Measurements from ENCODE around the gene VSIG10L2. TPM values are rescaled to one million over a fixed set of nuclear protein-coding genes. Genes with fewer than 3 reads are reported as not detected.

The VSIG10L2 gene
- total RNA-seq, 2 donors from 2014 or later, result not detected

DNA sequence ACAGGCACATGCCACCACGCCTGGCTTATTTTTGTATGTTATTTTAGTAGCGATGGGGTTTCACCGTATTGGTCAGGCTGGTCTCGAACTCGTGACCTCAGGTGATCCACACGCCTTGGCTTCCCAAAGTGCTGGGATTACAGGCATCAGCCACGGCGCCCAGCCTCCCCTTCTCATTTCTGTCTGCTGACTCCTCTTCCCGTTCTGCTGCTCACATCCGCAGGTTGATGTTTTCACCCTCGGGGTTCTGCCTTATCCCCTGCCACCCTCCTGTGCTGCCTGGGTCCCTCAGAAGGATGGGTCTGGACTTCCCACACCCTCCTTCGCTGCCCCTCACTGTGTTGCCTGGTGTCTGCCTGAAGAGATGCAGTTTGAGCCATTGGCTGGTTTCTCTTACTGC lies 19.2 kb upstream of the VSIG10L2 start:
- ATAC-seq (no peak), DNase-seq (no peak)
- no peak overlapping the region for H3K27ac ChIP-seq
- H3K36me3 ChIP-seq (replicated peaks in 1 of 2; ENCODE audit: insufficient read depth in 1 of 2, low read depth in 2 of 2), result no peaks in the 10 kb centered on the region
- H3K27me3 ChIP-seq, result peaks cover 0 to 8% of the 10 kb centered on the region in 2 donors
- intact Hi-C loops (cut with DNase I), result loop anchor here (10.0 kb wide), 1 partner anchor 118 kb away; no protein-coding TSS in a partner anchor
- peaks cover 12% of the 10 kb centered on the region for H3K4me1 ChIP-seq
- WGBS, 2 donors, result 79 to 84% methylated on average over 12 of the region's 12 CpGs
- no peak overlapping the region for H3K4me3 ChIP-seq
- H3K9me3 ChIP-seq, result no peaks in the 10 kb centered on the region
- no peak for TF ChIP-seq POLR2A (IDR thresholded peaks at IDR 0.05)
- TF ChIP-seq, protein P1, sequence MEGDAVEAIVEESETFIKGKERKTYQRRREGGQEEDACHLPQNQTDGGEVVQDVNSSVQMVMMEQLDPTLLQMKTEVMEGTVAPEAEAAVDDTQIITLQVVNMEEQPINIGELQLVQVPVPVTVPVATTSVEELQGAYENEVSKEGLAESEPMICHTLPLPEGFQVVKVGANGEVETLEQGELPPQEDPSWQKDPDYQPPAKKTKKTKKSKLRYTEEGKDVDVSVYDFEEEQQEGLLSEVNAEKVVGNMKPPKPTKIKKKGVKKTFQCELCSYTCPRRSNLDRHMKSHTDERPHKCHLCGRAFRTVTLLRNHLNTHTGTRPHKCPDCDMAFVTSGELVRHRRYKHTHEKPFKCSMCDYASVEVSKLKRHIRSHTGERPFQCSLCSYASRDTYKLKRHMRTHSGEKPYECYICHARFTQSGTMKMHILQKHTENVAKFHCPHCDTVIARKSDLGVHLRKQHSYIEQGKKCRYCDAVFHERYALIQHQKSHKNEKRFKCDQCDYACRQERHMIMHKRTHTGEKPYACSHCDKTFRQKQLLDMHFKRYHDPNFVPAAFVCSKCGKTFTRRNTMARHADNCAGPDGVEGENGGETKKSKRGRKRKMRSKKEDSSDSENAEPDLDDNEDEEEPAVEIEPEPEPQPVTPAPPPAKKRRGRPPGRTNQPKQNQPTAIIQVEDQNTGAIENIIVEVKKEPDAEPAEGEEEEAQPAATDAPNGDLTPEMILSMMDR (IDR thresholded peaks at IDR 0.05), result no peak

DNA sequence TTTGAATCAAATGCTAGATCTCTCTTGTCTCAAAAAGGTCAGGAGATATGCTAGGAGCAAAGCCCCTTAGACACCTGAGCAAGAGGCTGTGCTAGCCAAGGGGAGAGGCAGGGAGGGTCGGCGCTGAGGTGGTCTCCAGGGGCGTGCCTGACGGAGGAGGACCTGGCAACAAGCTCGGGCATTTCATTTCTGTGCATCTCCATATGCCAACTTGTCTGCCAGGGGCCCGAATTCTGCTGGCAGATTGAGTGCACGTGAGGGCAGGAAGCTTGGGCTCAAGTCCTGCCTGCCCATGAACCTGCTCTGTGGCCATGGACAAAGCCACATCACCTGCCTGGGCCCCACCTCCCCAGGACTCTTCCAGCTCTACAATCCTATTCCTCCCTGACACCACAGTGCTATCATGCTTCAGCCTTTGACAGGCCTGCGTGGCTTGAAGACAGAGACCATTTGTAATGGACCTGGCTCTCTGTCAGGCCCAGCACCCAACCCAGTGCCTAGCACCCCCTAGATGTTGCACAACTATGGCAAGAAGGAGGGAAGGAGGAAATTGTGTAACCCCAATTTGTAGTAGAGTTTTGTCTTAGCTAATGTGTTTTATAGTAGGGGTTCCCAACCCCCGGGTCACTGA lies 16.3 kb upstream of the VSIG10L2 start:
- no peak overlapping the region for H3K4me3 ChIP-seq
- H3K36me3 ChIP-seq (replicated peaks in 1 of 2; ENCODE audit: insufficient read depth in 1 of 2, low read depth in 2 of 2), result no peaks in the 10 kb centered on the region
- no peak for DNase-seq
- H3K4me1 ChIP-seq, result peaks cover 16% of the 10 kb centered on the region
- no peak for ATAC-seq
- H3K9me3 ChIP-seq, result no peaks in the 10 kb centered on the region
- TF ChIP-seq, protein P1 (IDR thresholded peaks at IDR 0.05), result no peak
- no peak for TF ChIP-seq POLR2A (IDR thresholded peaks at IDR 0.05)
- peaks cover 0 to 8% of the 10 kb centered on the region in 2 donors for H3K27me3 ChIP-seq
- no peak overlapping the region for H3K27ac ChIP-seq
- intact Hi-C loops (cut with DNase I), result loop anchor here (10.0 kb wide), 1 partner anchor 115 kb away; no protein-coding TSS in a partner anchor
- WGBS, 2 donors, result 56 to 67% methylated on average over 5 to 9 of the region's 9 CpGs

DNA sequence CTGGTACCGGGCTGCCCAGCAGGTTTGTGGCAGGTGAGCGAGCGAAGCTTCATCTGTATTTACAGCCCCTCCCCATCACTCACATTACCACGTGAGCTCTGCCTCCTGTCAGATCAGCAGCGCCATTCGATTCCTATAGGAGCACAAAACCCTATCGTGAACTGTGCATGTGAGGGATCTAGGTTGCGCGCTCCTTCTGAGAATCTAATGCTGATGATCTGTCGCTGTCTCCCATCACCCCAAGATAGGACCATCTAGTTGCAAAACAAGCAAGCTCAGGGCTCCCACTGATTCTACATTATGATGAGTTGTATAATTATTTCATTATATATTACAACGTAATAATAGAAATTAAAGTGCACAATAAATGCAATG lies 15.8 kb upstream of the VSIG10L2 start:
- ATAC-seq, result no peak

DNA sequence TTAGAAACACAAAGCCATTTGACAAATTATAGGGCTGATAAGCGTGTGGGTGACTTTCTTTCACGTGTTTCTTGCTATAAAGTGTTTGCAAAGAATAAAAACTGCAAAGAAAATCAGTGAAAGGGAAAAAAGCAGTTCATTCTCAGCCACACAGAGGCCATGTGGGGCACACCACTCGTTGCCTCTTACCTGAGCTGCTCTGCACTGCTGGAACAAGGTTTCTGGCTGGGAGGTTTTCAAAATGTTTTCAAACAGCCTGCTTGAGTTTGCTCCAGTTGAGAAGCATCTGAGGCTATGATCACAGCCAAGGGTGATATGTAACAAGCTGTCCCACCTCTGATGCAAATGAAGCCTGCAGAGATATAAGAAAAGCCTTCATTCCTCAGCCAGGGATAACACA lies 14.7 kb upstream of the VSIG10L2 start:
- intact Hi-C loops (cut with DNase I), result no loop called here
- Histone ChIP-seq H3K9me3 (no peaks in the 10 kb centered on the region), H3K4me3 (no peak overlapping the region), H3K27me3 (peaks cover 0 to 8% of the 10 kb centered on the region in 2 donors), H3K27ac (peak overlapping the region in 1 of 4 donors; percentile 10), H3K4me1 (peaks cover 6% of the 10 kb centered on the region), H3K36me3 (replicated peaks in 1 of 2; ENCODE audit: insufficient read depth in 1 of 2, low read depth in 2 of 2) (no peaks in the 10 kb centered on the region)
- ATAC-seq (no peak), DNase-seq (no peak)
- 48 to 54% methylated on average over 3 of the region's 3 CpGs for WGBS, 2 donors
- TF ChIP-seq, protein P1 (IDR thresholded peaks at IDR 0.05), result no peak
- TF ChIP-seq POLR2A (IDR thresholded peaks at IDR 0.05), result no peak

More for the DNA sequence above, 15.8 kb upstream of the VSIG10L2 start:
- H3K36me3 ChIP-seq (replicated peaks in 1 of 2; ENCODE audit: insufficient read depth in 1 of 2, low read depth in 2 of 2), result no peaks in the 10 kb centered on the region
- no peak overlapping the region for H3K27ac ChIP-seq
- peaks cover 16% of the 10 kb centered on the region for H3K4me1 ChIP-seq
- H3K9me3 ChIP-seq, result no peaks in the 10 kb centered on the region
- 82 to 90% methylated on average over 11 of the region's 11 CpGs for WGBS, 2 donors
- no peak for DNase-seq
- H3K27me3 ChIP-seq, result peaks cover 0 to 8% of the 10 kb centered on the region in 2 donors
- no peak overlapping the region for H3K4me3 ChIP-seq
- TF ChIP-seq POLR2A (IDR thresholded peaks at IDR 0.05), result no peak
- TF ChIP-seq, protein P1 (IDR thresholded peaks at IDR 0.05), result no peak
- intact Hi-C loops (cut with DNase I), result no loop called here

DNA sequence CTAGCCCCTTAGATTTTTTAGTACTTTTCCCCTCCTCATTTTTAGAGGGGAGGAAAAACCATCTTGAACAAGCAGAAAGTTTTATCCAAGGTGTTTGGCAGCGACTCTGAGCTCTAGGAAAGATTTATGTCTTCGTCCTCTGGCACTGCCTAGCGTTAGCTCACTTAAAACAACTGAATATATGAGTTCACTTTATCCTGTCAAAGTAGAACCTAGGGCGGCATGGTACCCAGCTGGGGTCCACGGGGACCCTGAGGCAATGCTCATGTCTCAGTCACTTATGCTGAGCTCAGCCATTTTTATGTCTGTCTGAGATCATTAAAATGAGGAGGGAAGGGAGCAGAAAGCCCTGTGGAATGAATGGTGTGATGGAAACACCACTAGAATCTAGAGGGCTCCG lies 14.2 kb upstream of the VSIG10L2 start:
- Histone ChIP-seq H3K4me1 (peaks cover 6% of the 10 kb centered on the region), H3K27me3 (peaks cover 0 to 8% of the 10 kb centered on the region in 2 donors), H3K36me3 (replicated peaks in 1 of 2; ENCODE audit: insufficient read depth in 1 of 2, low read depth in 2 of 2) (no peaks in the 10 kb centered on the region), H3K9me3 (no peaks in the 10 kb centered on the region), H3K27ac (peak overlapping the region in 1 of 4 donors; percentile 10), H3K4me3 (no peak overlapping the region)
- DNase-seq (no peak), ATAC-seq (no peak)
- intact Hi-C loops (cut with DNase I), result no loop called here
- TF ChIP-seq, protein P1 (IDR thresholded peaks at IDR 0.05), result no peak
- 43 to 51% methylated on average over 6 of the region's 6 CpGs for WGBS, 2 donors
